Endodermal cell (in vitro differentiated cells): Measurements from ENCODE around the gene GPR183. TPM values are rescaled to one million over a fixed set of nuclear protein-coding genes. Genes with fewer than 3 reads are reported as not detected.

Experiments
- DNase-seq: peaks from one replicate; pipeline ENCODE4 v3.0.0-alpha.2; 2017
- H3K27ac ChIP-seq: 2 replicates; pipeline ENCODE4 v1.5.1; 2013; ENCODE audit warnings: mild to moderate bottlenecking, low read depth, low read length, moderate library complexity
- H3K27me3 ChIP-seq: 2 replicates; pipeline ENCODE4 v1.6.1; 2013; ENCODE audit warnings: mild to moderate bottlenecking, low read length, moderate library complexity; ENCODE audit not compliant: insufficient read depth, control insufficient read depth, poor library complexity, severe bottlenecking
- H3K36me3 ChIP-seq: 2 replicates; pipeline ENCODE4 v1.7.0; 2013; ENCODE audit warnings: mild to moderate bottlenecking, low read length, moderate library complexity; ENCODE audit not compliant: control insufficient read depth, insufficient read depth
- H3K4me1 ChIP-seq: one replicate; pipeline ENCODE4 v1.7.0; 2013; ENCODE audit warnings: low read length; ENCODE audit not compliant: control insufficient read depth, insufficient read depth
- H3K4me3 ChIP-seq: 2 replicates; pipeline ENCODE4 v1.5.1; 2013; ENCODE audit warnings: mild to moderate bottlenecking, low read length, moderate library complexity
- H3K9ac ChIP-seq: 2 replicates; pipeline ENCODE4 v1.6.1; 2013; ENCODE audit warnings: mild to moderate bottlenecking, low read length, moderate library complexity; ENCODE audit not compliant: poor library complexity, severe bottlenecking; ENCODE audit errors: extremely low read depth
- H3K9me3 ChIP-seq: 2 replicates; pipeline ENCODE4 v1.6.1; 2013; ENCODE audit warnings: mild to moderate bottlenecking, low read length, moderate library complexity; ENCODE audit not compliant: control insufficient read depth
- H3K27ac Mint-ChIP-seq: 2 replicates; pipeline ENCODE4 v1.8.0; 2020; ENCODE audit warnings: mixed read lengths
- H3K27me3 Mint-ChIP-seq: 2 replicates; pipeline ENCODE4 v1.8.0; 2021; ENCODE audit warnings: mild to moderate bottlenecking, mixed read lengths; ENCODE audit not compliant: insufficient read depth
- H3K36me3 Mint-ChIP-seq: 2 replicates; pipeline ENCODE4 v1.8.0; 2020; ENCODE audit warnings: low read depth, mixed read lengths
- H3K4me1 Mint-ChIP-seq: 2 replicates; pipeline ENCODE4 v1.8.0; 2020; ENCODE audit warnings: mixed read lengths
- H3K4me3 Mint-ChIP-seq: 2 replicates; pipeline ENCODE4 v1.8.0; 2020; ENCODE audit warnings: mild to moderate bottlenecking, moderate library complexity, mixed read lengths
- H3K9me3 Mint-ChIP-seq: 2 replicates; pipeline ENCODE4 v1.8.0; 2020; ENCODE audit warnings: mild to moderate bottlenecking, mixed read lengths
- CTCF ChIP-seq: fragments of 200-600 bp; sonication (generic); conservative IDR thresholded peaks from 2 replicates; pipeline ENCODE4 v1.5.0; 2021; ENCODE audit warnings: antibody characterized with exemption, mild to moderate bottlenecking
- WGBS, 2 experiments: methylation state at CpG; one replicate each; pipeline versions ENCODE4 v1.1.5 to v1.1.7; 2013; ENCODE audit warnings: missing lambda C conversion rate in 2 of 2, mixed read lengths in 1 of 2; ENCODE audit not compliant: insufficient coverage in 1 of 2, insufficient read length in 1 of 2; 5-methylcytosine and 5-hydroxymethylcytosine counted together
- total RNA-seq, 2 donors: library from RNA; stranded (reverse); fragmentation: NEBNext Ultra II Directional in 1 of 2; extraction: Animal tissue kit (Norgen Biotek cat#: 25700) in 1 of 2; gene quantifications; 2 replicates in 1 of 2; 3 replicates in 1 of 2; pipeline ENCODE4 v1.2.1, GENCODE V29; 2021

GPR183 gene
- total RNA-seq, 2 donors from 2014 or later = 0.62 TPM; not detected in 1

- H3K4me3 Mint-ChIP-seq = no peak overlapping the region
- Histone ChIP-seq H3K9me3 (no peaks in the 10 kb centered on the region), H3K36me3 (peaks cover 25% of the 10 kb centered on the region), H3K9ac (no peak overlapping the region), H3K27ac (no peak overlapping the region), H3K4me3 (no peak overlapping the region), H3K27me3 (no peaks in the 10 kb centered on the region), H3K4me1 (no peaks in the 10 kb centered on the region)
- DNase-seq = no peak
- H3K4me1 Mint-ChIP-seq = peaks cover 17% of the 10 kb centered on the region
- TF ChIP-seq CTCF = no peak
- H3K9me3 Mint-ChIP-seq = no peaks in the 10 kb centered on the region
- H3K36me3 Mint-ChIP-seq = peaks cover 43% of the 10 kb centered on the region
- H3K27me3 Mint-ChIP-seq = no peaks in the 10 kb centered on the region
- no peak overlapping the region for H3K27ac Mint-ChIP-seq
- 90 to 94% methylated on average over 2 to 5 of the region's 5 CpGs for whole genome bisulfite sequencing, 2 experiments
Observed at GRCh38 chr13:99320693-99321481, 13.7 kb upstream of the GPR183 start.

GRCh38 chr13:99316657-99317256 lies 9.6 kb upstream of the GPR183 start:
- Histone ChIP-seq H3K9ac (no peak overlapping the region), H3K4me3 (no peak overlapping the region), H3K4me1 (peaks cover 6% of the 10 kb centered on the region), H3K27ac (no peak overlapping the region), H3K36me3 (peaks cover 44% of the 10 kb centered on the region), H3K9me3 (no peaks in the 10 kb centered on the region), H3K27me3 (no peaks in the 10 kb centered on the region)
- no peaks in the 10 kb centered on the region for H3K9me3 Mint-ChIP-seq
- no peak overlapping the region for H3K4me3 Mint-ChIP-seq
- DNase-seq = no peak
- peaks cover 38% of the 10 kb centered on the region for H3K36me3 Mint-ChIP-seq
- H3K27ac Mint-ChIP-seq = no peak overlapping the region
- TF ChIP-seq CTCF = no peak
- peaks cover 18% of the 10 kb centered on the region for H3K4me1 Mint-ChIP-seq
- 97 to 98% methylated on average over 5 to 6 of the region's 6 CpGs for WGBS, 2 experiments
- no peaks in the 10 kb centered on the region for H3K27me3 Mint-ChIP-seq

GRCh38 chr13:99316224-99316623 lies 9.0 kb upstream of the GPR183 start:
- H3K27me3 Mint-ChIP-seq = no peaks in the 10 kb centered on the region
- Histone ChIP-seq H3K9me3 (no peaks in the 10 kb centered on the region), H3K4me3 (no peak overlapping the region), H3K27me3 (no peaks in the 10 kb centered on the region), H3K27ac (no peak overlapping the region), H3K4me1 (peaks cover 6% of the 10 kb centered on the region), H3K9ac (no peak overlapping the region), H3K36me3 (peaks cover 44% of the 10 kb centered on the region)
- H3K9me3 Mint-ChIP-seq = no peaks in the 10 kb centered on the region
- no peak for TF ChIP-seq CTCF
- no peak overlapping the region for H3K27ac Mint-ChIP-seq
- H3K36me3 Mint-ChIP-seq = peaks cover 38% of the 10 kb centered on the region
- DNase-seq = no peak
- H3K4me3 Mint-ChIP-seq = no peak overlapping the region
- 88 to 94% methylated on average over 2 of the region's 2 CpGs for WGBS, 2 experiments
- H3K4me1 Mint-ChIP-seq = peaks cover 17% of the 10 kb centered on the region
